ENCODE data around the gene DENND1B.
A peak's percentile ranks its signal among the peaks of the same experiment; 100 is the strongest.

Gene DENND1B

DNA sequence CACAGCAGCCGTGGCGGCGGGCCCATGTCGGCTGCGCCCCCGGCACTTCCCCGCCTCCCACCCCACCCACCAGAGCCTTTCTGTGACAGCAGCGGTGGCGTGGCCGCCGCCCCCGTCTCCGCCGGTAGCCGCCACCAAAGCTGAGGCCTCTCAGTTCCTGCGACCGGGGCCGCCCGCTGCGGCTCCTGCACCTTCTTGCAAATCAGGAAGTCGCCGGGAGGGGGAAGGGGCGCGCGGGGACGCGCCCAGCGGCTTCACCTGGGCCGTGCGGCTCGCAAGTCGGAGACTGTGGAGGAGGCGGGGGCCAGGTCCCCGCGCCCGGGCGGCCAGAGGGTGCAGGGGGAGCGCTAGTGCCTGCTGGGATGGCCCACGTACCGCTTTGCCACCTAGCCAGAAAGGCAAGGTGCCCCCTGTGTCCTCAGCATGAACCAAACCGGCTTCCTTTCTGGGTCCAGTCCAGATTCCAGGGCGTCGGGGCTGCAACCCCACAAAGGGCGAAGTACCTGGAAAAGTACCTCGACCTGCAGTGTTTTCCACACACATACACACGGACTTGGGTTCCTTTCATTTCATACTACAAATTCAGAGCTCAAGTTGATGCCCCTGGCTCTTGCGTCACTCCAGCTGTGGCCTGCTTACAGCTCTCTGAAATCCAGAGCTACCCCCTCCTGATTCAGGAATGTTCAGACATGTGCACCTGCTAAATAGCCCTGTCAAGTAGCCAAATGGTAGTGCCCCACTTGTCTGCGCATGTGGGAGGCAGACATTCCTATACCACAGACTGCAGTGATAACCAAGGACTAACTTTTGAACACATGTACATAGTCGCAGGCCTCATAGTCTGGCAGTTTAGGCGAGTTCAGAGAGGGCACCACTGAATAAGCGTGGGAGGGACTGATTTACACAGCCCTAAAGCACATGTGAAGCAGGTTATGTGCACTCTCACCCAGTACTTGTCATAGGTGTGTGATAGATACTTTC is at the start of gene DENND1B:
Gene DENND1B (minus strand): TSS at position 199 of the 981 bp plus-strand sequence. CDS start 325 bp downstream, outside the sequence.
- peak; percentile 24 for DNase-seq (ENCODE audit: low spot score)

DNA sequence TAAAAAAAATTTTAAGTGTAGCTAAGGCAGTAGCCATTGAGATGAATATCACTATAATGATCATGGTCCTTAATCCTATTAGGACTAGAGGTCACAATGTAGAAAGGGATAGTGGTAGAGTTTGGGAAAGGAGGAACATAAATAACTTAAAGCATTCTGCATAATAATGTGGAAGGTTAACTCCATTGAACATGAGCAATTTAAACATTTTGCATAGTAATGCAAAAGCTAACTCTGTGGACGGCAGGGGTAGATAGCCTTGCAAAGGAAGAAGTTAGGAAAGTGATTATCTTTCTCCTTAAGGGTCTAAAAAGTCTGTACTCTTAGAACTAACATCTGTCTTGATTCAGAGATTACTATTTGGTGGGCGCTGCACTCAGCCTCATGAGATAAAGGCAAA is 39.0 kb upstream of the DENND1B start:
- DNase-seq (ENCODE audit: low spot score) = no peak

DNA sequence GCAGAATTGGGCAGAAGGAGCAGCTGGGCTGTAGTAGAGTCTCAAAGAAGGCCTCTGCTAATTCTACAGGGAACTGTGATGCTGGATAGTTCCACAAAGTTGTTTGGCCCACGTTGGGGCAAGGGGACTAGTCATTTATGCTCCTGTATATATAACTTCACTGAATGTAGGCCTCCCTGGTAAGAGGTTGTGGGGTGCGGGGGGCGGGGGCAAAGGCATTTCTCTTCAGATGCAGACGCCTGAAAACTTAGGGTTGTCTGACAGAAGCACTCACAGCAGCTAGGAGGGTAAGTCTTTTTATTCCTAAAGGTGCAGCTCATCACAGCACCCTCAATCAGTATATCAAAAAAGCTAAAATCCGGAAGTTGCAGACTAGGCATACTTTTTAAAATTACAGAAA is 38.5 kb upstream of the DENND1B start:
- no peak for DNase-seq (ENCODE audit: low spot score)

GRCh38 chr1:197811769-197812168 is 36.5 kb upstream of the DENND1B start:
- DNase-seq (ENCODE audit: low spot score) = no peak

GRCh38 chr1:197810812-197811211 is 35.5 kb upstream of the DENND1B start:
- DNase-seq (ENCODE audit: low spot score) = no peak

GRCh38 chr1:197808880-197809279 is 33.6 kb upstream of the DENND1B start:
- no peak for DNase-seq (ENCODE audit: low spot score)

GRCh38 chr1:197807739-197808453 is 32.6 kb upstream of the DENND1B start:
- DNase-seq (ENCODE audit: low spot score) = no peak

GRCh38 chr1:197807216-197807615 is 31.9 kb upstream of the DENND1B start:
- no peak for DNase-seq (ENCODE audit: low spot score)

- DNase-seq (ENCODE audit: low spot score) = no peak
Observed at GRCh38 chr1:197806718-197807117, 31.4 kb upstream of the DENND1B start.

- DNase-seq (ENCODE audit: low spot score) = no peak
Observed at GRCh38 chr1:197801684-197802083, 26.4 kb upstream of the DENND1B start.

DNA sequence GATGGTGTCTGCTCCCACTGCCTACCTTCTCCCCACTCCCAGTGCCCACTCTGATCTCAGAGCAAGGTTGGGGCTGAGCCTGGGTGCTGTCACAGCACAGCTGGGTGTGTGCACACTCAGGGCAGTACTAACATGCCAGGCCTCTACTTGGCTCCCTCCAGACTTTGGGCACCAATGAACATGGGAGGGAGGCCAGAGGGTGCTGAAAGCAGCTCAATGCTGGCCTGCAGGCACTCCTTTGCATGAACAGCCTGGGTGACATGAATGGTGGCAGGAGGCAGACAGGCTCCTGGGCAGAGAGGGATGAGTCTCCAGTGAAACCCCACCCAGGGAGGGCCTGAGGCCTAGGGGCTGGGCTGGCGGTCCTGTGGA is 25.8 kb upstream of the DENND1B start:
- DNase-seq (ENCODE audit: low spot score) = no peak

- DNase-seq (ENCODE audit: low spot score) = no peak
Observed at GRCh38 chr1:197800379-197801110, 25.3 kb upstream of the DENND1B start.

DNA sequence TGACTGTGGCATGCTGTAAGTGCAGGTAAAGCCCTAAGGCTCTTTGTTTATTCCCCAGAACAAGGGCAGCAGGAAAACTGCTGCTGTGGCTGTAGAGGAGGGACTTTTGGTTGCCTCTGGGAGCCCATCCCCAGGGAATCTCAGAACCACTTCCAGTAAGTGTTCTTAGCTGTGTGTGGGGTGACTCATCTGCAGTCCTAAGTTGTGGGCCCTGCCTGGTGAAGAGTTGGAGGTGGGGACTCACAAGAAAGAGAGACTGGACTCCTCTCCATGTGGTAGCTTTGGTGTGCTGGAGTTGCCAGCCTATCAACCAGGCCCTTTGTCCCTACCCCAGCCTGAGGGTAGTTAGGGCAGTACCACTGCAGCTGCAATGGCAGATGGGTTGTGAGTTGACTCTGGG is 24.0 kb upstream of the DENND1B start:
- DNase-seq (ENCODE audit: low spot score) = no peak

DNA sequence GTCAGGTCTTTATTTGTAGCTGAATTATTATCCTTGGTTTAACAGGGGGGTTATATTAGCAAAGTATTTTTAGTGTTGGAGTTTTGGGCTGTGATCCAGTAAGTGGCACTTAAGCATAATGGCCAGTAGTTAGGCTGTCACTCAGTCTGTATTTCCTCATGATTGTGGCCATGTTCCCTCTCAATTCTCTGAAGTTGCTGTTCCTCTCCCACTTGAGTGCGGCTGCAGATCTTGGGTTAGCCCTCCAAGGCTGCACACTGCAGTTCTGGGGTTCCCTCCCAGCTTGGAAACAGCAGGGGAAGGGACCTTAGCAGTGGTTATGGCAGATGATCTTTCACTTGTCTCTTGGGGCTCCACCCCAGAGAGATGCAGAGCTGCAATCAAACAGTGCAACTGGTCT is 23.2 kb upstream of the DENND1B start:
- DNase-seq (ENCODE audit: low spot score) = no peak

DNA sequence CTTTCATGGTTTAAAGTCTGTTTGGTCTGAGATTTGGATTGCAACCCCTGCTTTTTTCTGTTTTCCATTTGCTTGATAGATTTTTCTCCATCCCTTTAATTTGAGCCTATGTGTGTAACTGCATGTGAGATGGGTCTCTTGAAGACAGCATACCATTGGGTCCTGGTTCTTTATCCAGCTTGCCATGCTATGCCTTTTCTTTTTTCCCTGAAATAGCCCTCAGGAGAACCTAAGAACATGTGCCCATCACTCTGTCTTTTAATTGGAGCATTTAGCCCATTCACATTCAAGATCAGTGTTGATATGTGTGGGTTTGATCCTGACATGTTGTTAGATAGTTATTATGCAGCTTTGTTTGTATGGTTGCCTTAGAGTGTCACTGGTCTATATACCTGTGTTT is 21.7 kb upstream of the DENND1B start:
- DNase-seq (ENCODE audit: low spot score) = no peak

- no peak for DNase-seq (ENCODE audit: low spot score)
Observed at GRCh38 chr1:197788741-197789739, 13.8 kb upstream of the DENND1B start.

GRCh38 chr1:197787623-197788536 is 12.6 kb upstream of the DENND1B start:
- no peak for DNase-seq (ENCODE audit: low spot score)

DNA sequence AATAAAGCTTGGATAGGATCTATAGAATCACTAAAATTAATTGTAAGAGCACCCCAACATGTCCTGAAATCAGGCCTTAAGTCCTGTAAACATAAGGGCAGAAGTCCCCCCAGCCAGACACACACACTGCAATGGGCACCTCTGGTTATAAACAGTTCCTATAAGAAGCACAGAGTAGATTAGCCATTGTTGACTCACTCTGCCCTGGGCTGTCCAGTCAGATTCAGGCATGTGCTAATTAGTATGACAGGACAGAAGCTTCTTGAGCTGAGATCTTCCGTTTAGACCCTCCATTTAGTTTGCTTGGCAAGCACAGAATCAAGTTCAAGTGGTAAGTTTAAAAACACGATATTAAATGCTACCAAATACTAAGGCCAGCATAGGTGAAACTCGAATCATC is 11.8 kb upstream of the DENND1B start:
- DNase-seq (ENCODE audit: low spot score) = no peak

DNA sequence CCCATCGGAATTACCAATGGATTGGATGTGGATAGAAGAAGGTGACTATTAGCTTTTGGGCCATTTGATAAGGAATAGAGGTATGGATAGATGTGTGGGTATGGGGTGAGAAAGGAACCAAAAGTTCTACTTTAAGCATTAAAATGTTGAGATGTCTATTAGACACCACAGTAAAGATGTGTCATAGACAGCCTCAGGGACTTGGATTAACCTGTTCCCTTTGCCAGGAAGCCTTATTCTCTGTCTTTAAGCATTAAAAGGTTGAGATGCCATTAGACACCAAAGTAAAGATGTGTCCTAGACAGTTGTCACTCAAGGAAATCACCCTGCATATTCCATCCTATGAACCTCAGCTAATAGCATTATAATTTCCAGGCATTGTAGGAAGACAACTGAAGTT is 11.0 kb upstream of the DENND1B start:
- DNase-seq (ENCODE audit: low spot score) = no peak

DNA sequence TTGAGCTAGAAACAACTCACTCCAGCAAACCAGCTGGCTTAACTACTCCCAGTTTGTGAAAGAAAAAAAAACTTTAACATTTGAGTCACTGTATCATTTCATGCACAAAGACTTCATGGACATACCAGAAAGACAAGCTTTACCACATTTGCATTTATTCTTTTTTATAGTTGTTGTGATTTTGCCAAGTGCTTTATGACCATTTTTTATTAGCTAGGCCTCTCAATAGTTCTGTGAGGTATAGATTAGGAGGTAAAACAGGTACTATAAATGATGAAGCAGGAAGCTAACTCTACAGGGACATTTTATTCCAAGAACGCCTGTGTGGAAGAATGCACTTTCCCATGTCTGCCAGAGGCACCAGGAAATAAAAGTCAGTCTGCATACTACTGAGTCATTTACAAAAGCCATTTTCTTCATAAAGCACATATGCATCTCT is 8.2 kb upstream of the DENND1B start:
- no peak for DNase-seq (ENCODE audit: low spot score)

Measured in hematopoietic multipotent progenitor cell treated with erythropoietin and hydrocortisone succinate and interleukin-3 and kit ligand, for 17 days (in vitro differentiated cells).